SK-N-MC (cell line): ENCODE measurements around the gene PTPRR.

Experiments
- EZH2 ChIP-seq: fragments of 200-600 bp; sonication (generic); IDR thresholded peaks from one replicate; pipeline ENCODE4 v1.6.1; 2017; ENCODE audit warnings: antibody characterized with exemption
- FOXP2 ChIP-seq: optimal IDR thresholded peaks from 2 replicates; pipeline ENCODE3; 2011; ENCODE audit warnings: mild to moderate bottlenecking, moderate library complexity; ENCODE audit not compliant: insufficient read depth; ENCODE audit errors: extremely low read length, control extremely low read depth
- POLR2AphosphoS5 ChIP-seq: IDR thresholded peaks from 2 replicates; pipeline ENCODE4 v1.6.1; 2012; ENCODE audit warnings: mild to moderate bottlenecking, low read depth, low read length, borderline replicate concordance

DNA sequence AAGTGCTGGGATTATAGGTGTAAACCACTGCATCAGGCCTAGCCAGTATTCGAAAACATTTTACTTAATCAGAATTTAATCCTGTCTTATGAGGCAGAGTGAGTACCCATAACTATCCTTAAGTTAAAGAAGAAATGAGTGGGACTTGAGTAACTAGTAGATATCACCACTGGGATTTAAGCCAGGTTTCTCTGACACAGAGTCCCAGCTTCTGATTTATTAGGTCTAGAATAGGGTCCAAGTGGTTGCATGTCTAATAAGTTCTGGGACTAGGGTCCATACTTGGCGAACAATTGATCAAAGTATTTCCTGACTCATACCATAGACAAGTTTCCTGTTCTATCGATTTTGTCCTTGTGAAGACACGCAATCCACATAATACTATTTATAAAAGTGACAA, 302.2 kb downstream of the PTPRR start:
- TF ChIP-seq EZH2 (no peak), POLR2AphosphoS5 (no peak), FOXP2 (no peak)
